Liver (tissue), 3 donors: Measurements from ENCODE around the gene GPN3.
A peak's percentile ranks its signal among the peaks of the same experiment; 100 is the strongest.

ENCODE experiments used
- EGR1 ChIP-seq, 2 donors: IDR thresholded peaks; 2 replicates each; pipeline ENCODE4 v1.6.1; 2016 to 2018; ENCODE audit warnings: antibody characterized with exemption in 2 of 2, low read depth in 2 of 2
- GABPA ChIP-seq, 2 donors: IDR thresholded peaks in 1 of 2; conservative IDR thresholded peaks in 1 of 2; 2 replicates each; pipeline ENCODE4 v1.6.1; 2016; ENCODE audit warnings: antibody characterized with exemption in 2 of 2, mild to moderate bottlenecking in 1 of 2, moderate library complexity in 1 of 2
- HNF4A ChIP-seq, 2 donors: conservative IDR thresholded peaks; 2 replicates each; pipeline ENCODE4 v1.6.1; 2016; ENCODE audit warnings: antibody characterized with exemption in 2 of 2, mild to moderate bottlenecking in 2 of 2
- MAX ChIP-seq: IDR thresholded peaks from 2 replicates; pipeline ENCODE4 v1.6.1; 2016; ENCODE audit warnings: antibody characterized with exemption
- NR2F2 ChIP-seq: IDR thresholded peaks from 2 replicates; pipeline ENCODE4 v1.6.1; 2016; ENCODE audit warnings: antibody characterized with exemption
- RAD21 ChIP-seq, 2 donors: IDR thresholded peaks; 2 replicates each; pipeline ENCODE4 v1.6.1; 2016; ENCODE audit warnings: antibody characterized with exemption in 2 of 2, mild to moderate bottlenecking in 2 of 2
- REST ChIP-seq: IDR thresholded peaks from 2 replicates; pipeline ENCODE4 v1.6.1; 2016; ENCODE audit warnings: antibody characterized with exemption, mild to moderate bottlenecking
- RXRA ChIP-seq, 2 donors: IDR thresholded peaks; 2 replicates each; pipeline ENCODE4 v1.6.1; 2017 to 2018; ENCODE audit warnings: antibody characterized with exemption in 2 of 2, mild to moderate bottlenecking in 1 of 2
- SP1 ChIP-seq: IDR thresholded peaks from 2 replicates; pipeline ENCODE4 v1.6.1; 2018; ENCODE audit warnings: antibody characterized with exemption, mild to moderate bottlenecking
- TAF1 ChIP-seq: conservative IDR thresholded peaks from 2 replicates; pipeline ENCODE4 v1.6.1; 2016; ENCODE audit warnings: antibody characterized with exemption, mild to moderate bottlenecking
- ZBTB33 ChIP-seq: IDR thresholded peaks from 2 replicates; pipeline ENCODE4 v1.6.1; 2016; ENCODE audit warnings: antibody characterized with exemption
- TF ChIP-seq, protein P1 (sequence below): fragments of 150-350 bp; IDR thresholded peaks from 2 replicates; pipeline ENCODE4 v1.5.1; 2017; ENCODE audit warnings: improper control_type of control experiment, low read depth, low read length; ENCODE audit not compliant: missing input control
- donor health status: healthy.
- donor health status: healthy.

DNA sequence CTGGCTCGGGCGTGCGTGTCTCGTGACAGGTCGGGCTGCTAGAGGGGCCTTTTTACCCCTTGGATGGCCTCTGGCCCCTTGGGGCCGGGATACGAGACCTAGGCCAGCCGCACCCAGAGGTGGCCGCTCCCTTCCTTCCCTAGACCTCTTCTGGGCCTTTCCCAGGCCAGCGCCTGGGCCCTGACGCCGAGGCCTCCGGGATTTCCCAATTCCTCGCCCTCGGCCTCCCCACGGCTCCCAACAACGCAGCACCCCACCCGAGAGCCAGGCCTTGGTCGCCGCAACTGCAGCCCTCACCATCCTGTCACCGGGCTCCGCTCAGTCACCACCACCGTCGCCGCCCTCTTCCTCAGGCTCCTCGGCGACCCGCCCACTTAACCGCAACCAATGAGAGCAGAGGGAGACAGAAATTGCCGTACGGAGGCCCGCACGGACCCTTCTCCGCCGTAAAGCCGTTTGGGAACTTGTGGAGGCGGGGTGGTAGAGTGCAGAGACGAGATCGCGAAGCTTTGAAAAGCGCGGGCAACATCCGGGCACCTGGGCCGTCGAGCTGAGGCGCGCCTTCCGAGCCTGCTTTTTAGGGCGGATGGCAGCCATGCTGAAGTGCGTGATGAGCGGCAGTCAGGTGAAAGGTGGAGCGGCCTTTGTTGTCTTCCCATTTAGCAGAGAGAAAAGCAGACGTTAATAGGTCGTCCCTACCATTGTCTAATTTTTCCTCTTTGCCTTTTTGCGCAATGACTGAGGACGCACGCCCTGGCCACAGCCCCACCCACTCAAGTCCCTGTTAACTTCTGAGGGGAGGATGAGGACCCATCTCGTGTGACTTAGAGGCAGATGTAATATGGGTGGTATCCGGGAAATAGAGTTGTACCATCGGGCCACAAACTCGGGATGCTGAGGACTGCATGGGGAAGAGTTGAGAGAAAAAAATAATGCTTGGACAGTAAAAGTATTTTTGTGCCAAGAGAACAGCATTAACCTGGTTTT lies 34.0 kb upstream of the GPN3 start, which contains the start of the genes RAD9B and VPS29:
- TF ChIP-seq, protein P1, sequence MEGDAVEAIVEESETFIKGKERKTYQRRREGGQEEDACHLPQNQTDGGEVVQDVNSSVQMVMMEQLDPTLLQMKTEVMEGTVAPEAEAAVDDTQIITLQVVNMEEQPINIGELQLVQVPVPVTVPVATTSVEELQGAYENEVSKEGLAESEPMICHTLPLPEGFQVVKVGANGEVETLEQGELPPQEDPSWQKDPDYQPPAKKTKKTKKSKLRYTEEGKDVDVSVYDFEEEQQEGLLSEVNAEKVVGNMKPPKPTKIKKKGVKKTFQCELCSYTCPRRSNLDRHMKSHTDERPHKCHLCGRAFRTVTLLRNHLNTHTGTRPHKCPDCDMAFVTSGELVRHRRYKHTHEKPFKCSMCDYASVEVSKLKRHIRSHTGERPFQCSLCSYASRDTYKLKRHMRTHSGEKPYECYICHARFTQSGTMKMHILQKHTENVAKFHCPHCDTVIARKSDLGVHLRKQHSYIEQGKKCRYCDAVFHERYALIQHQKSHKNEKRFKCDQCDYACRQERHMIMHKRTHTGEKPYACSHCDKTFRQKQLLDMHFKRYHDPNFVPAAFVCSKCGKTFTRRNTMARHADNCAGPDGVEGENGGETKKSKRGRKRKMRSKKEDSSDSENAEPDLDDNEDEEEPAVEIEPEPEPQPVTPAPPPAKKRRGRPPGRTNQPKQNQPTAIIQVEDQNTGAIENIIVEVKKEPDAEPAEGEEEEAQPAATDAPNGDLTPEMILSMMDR = no peak
- TF ChIP-seq REST = peak; percentile 81
- peak; percentile 65 for TF ChIP-seq NR2F2
- peak; percentile 99 for TF ChIP-seq MAX
- TF ChIP-seq TAF1 = peak; percentile 33
- TF ChIP-seq RAD21 (IDR thresholded peaks at IDR 0.05) = peak; percentile 56 to 62
- peak; percentile 6 to 70 for TF ChIP-seq EGR1 (IDR thresholded peaks at IDR 0.05; ENCODE audit: low read depth in 2 of 2)
- peak; percentile 63 to 79 for TF ChIP-seq RXRA (IDR thresholded peaks at IDR 0.05)
- TF ChIP-seq ZBTB33 = peak; percentile 98
- peak; percentile 93 for TF ChIP-seq SP1
- peak; percentile 27 to 48 for TF ChIP-seq HNF4A (conservative IDR thresholded peaks at IDR 0.05)
- TF ChIP-seq GABPA (IDR thresholded peaks at IDR 0.05 in 1 of 2, conservative IDR thresholded peaks at IDR 0.05 in 1 of 2) = peak in 1 of 2 donors; percentile 79
